H7 (cell line): ENCODE measurements around the gene SMTNL2. TPM values are rescaled to one million over a fixed set of nuclear protein-coding genes. Genes with fewer than 3 reads are reported as not detected.

Experiments
- DNase-seq: peaks from one replicate; pipeline ENCODE4 v3.0.0; 2012
- H3K27me3 ChIP-seq: 2 replicates; pipeline ENCODE4 v1.6.0; 2011; ENCODE audit warnings: mild to moderate bottlenecking, low read length; ENCODE audit not compliant: control insufficient read depth, insufficient read depth
- H3K36me3 ChIP-seq: replicated peaks from 2 replicates; pipeline ENCODE4 v1.5.1; 2011; ENCODE audit warnings: low read length; ENCODE audit not compliant: control insufficient read depth, insufficient read depth
- H3K4me3 ChIP-seq: 2 replicates; pipeline ENCODE4 v1.5.1; 2011; ENCODE audit warnings: low read depth, mild to moderate bottlenecking, control low read depth, low read length, moderate library complexity; ENCODE audit not compliant: insufficient read depth
- total RNA-seq: library from RNA; depleted of rRNA; stranded (reverse); fragments of >200 nt; shearing (Covaris generic); gene quantifications from 2 replicates; pipeline ENCODE4 v1.2.3, GENCODE V29; 2014; rRNA removed

Gene SMTNL2
- 1.4 and 1.9 TPM in 2 replicates for total RNA-seq

DNA sequence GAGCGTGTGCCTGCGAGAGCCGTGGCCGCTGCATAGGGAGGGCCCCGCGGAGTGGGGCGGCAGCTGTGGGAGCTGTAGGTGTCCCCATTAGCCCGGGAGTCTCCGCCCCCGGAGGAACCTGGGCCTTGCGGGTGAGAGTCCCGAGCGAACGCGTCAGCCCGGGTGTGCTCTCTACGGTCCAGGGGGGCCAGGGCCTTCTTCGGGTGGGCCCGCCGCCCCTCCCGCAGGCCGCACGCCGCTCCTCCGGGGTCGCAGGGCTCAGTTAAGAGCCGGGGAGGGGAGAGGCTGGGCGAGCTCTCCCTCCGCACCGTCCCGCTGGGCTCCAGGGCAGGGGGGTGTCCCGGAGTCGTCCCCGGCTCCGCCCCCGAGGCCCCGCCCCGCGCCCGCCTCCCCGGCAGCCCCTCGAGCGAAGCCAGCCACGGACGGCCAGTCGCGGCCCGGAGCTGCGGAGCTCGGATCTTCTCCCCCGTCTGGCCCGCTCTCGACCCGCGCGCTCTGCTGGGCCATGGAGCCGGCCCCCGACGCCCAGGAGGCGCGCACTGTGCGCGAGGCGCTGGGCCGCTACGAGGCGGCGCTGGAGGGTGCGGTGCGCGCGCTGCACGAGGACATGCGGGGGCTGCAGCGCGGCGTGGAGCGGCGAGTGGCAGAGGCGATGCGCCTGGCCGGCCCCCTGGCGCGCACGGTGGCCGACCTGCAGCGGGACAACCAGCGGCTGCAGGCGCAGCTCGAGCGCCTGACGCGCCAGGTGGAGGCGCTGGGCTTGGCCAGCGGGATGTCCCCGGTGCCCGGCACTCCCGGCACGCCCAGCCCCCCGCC lies at the start of gene SMTNL2:
TSS of gene SMTNL2 (plus strand) at position 429 of the 816 bp plus-strand sequence. CDS start at position 506, 77 bp downstream.
- Histone ChIP-seq H3K36me3 (no peaks in the 10 kb centered on the region), H3K4me3 (peak within 1 kb of the TSS; percentile 49), H3K27me3 (peaks cover 40% of the 10 kb centered on the region)
- DNase-seq, result peak; percentile 96

DNA sequence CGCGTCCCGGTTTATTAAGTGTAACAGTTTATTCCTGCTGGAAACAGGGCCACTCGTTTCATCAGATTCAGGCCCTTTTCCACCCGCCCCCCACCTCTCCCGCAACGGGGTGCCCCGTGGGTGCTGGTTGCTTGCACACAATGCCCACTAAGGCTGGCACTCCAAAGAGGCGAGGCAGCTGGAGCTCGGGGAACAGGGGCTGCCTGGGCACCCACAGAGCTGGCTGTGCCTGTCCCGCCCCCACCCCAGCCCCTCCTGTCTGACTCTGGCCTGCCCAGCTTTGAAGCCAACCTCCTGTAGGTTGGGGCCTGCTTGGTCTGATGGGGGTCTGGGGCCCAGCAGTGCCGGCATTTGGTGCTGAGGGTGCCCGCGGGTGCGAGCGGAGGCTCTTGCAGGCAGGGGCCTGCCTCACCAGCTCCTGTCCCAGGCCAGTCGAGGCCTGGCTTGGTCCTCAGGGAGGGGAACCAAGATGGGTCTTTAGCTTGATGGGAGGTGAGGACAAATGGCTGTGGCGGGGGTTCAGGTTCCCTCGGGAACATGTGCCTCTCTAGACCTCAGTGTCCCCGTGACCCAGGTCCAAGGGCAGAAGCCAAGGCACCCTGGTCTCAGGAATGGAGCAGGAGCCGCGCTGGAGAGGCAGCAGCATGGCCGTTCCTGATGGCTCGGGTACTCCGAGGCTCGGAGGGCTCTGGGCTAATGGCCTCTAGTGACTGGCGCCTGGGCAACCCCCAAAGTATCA lies 49.2 kb upstream of the SMTNL2 start:
- H3K4me3 ChIP-seq, result no peak overlapping the region
- peaks cover 10% of the 10 kb centered on the region for H3K36me3 ChIP-seq
- H3K27me3 ChIP-seq, result peaks cover 3% of the 10 kb centered on the region; the same call in 1 of the 2 replicates
- DNase-seq, result no peak

DNA sequence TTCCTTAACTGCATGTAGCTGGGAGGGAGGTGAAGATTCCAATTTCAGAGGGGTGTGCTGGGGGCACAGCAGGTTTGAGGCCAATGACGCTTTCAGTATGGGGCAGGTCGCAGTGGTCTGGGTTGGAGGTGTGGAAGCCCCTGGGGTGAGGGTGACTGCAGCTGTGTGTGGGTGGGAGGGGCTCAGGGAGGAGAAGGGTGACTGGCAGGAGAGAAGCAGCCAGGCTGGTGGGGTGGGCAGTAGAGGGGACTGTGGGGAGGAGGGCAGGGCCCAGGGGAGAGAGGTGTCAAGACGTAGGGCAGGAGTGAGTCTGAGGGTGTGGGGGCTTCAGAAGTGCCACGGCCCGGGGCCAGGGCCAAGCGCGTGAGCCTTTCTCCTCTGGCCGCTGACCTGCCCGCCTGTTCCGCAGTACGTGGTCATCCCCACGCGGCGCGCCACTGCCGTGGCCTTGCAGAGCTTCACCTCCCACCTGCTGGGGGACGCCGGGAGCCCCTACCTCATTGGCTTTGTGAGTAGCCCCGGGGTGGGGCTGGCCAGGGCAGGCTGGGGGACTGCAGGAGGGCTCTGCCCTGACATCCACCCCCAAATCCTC lies 48.6 kb upstream of the SMTNL2 start:
- peak overlapping the region; percentile 35; the same call in 1 of the 2 replicates for H3K4me3 ChIP-seq
- peak; percentile 82 for DNase-seq
- peaks cover 14% of the 10 kb centered on the region for H3K36me3 ChIP-seq
- peaks cover 3% of the 10 kb centered on the region; the same call in 1 of the 2 replicates for H3K27me3 ChIP-seq

DNA sequence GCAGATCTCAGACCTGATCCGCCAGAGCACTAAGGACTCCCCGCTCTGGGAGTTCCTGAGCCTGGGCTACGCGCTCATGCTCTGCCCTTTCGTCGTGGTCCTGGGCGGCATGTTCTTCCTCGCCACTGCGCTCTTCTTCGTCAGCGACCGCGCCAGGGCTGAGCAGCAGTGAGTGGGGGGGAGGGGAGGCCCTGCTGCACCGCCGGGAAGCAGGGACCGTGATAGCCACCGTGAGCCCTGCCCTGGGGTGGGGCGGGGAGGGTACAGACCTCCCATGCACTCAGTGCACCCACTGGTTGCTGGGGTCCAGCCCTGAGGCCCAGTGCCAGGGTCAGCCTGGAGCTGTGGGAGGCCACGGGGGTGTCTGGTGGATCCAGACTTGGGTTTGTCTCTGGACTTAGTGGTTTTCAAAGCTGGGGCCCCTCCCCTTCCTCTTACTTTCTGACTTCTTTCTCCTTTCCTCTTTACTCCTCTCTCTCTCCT lies 48.0 kb upstream of the SMTNL2 start:
- Histone ChIP-seq H3K27me3 (no peaks in the 10 kb centered on the region; the same call in 1 of the 2 replicates), H3K36me3 (peaks cover 14% of the 10 kb centered on the region), H3K4me3 (peak overlapping the region; percentile 35)
- DNase-seq, result peak; percentile 92

DNA sequence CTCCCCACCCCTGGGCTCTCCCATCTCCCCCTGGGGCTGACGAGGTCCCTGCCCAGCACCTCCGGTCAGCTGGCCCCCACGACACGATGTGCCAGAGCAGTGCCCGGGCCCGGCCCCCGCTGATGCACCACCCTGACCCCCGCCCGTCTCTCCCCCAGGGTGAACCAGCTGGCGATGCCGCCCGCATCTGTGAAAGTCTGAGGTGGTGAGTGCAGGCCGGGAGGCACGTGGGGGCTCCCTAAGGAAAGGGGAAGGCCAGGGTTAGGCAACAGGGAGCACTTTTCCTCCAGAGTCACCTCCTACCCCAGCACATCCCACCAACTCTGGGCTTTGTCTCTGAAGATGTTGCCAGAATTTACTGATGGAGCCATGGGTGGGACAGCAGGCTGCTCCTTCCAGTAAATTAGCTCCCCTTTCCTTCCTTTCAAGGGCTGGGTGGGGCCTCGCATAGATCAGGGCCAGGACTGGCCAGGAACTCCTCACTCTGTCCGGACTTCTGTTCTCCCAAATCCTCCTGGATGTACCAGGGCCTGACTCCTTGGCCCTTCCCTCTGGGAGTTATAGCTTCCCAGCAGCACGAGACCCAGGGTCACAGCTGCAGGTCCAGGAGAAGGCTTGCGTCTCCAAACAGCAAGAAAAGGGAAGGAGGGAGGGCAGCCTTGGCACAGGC lies 47.5 kb upstream of the SMTNL2 start:
- peak overlapping the region; percentile 35; the same call in 1 of the 2 replicates for H3K4me3 ChIP-seq
- peaks cover 16% of the 10 kb centered on the region for H3K36me3 ChIP-seq
- peak; percentile 87 for DNase-seq
- no peaks in the 10 kb centered on the region; the same call in 1 of the 2 replicates for H3K27me3 ChIP-seq

DNA sequence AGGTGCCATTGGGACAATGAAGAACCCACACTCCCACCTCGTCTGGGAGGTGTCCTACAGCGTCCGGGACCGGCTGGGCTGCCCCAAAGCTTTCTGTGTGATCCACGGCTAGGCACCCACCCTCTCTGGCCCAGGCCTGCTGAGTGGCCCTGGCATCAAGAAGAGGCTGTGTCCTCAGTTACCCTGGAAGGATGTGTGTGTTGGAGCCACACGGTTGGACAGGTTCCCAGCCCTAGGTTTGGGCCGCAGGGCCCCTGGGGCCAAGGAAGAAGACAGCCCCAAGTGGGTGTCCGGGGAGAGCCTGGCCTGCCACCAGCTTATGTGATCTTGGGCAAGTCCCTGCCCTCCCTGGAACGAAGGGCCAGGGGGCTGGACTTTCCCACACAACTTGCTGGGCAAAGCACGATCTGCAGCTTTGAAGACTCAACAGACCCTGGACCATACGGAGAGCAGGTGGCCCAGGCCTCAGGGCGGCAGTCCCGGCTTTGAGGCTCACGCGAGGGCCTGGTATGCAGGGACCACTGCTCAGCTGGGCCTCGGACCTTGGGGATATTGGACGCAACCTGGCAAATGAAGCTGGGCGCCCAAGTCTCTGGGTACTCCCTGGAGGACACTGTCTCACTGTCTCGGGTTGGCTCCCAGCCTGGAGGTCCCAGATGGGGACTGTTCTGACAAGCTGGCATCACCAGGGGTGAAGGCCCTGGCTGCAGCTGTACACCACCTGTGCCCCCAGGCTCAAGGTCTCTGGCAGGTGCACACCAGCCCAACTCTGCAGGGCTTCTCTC lies 46.7 kb upstream of the SMTNL2 start:
- no peak for DNase-seq
- Histone ChIP-seq H3K36me3 (peaks cover 22% of the 10 kb centered on the region), H3K27me3 (no peaks in the 10 kb centered on the region; the same call in 1 of the 2 replicates), H3K4me3 (no peak overlapping the region)

DNA sequence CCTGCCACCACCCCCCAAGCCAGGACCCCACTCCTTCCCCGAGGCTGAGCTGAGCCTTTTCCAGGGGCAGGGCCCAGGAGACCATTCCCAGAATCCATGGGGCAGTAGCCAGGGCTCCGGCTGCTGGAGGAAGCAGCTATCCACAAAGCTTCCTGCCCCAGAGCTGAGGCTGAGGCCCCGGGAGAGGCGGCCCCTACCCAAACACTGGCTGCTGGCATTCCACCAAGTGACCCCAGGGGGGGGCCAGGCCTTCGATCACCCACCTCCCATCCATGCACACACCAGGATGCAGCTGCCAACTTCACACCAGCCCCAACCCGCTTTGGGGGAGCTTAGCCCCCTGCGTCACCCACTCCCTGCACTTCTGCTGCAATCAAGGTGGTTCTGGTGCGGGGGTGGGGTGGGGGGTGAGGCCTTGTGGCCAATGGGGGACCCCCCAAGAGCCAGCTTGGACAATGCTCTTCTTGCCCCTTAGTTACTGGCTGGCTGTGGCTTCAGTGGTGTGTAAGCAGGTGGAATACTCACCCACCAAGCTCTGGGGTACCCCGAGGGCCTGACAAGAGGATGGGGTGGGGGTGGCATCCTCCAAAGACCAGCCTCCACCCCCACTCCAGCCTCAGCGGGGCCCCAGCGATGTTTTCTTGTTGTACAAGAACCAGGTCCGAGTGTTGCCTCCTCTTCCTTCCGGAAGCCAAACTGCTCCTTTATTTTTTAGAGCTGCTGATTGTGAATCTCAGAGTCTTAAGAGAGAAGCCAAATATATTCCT lies 45.9 kb upstream of the SMTNL2 start:
- Histone ChIP-seq H3K27me3 (no peaks in the 10 kb centered on the region; the same call in 1 of the 2 replicates), H3K4me3 (no peak overlapping the region), H3K36me3 (peaks cover 25% of the 10 kb centered on the region)
- no peak for DNase-seq

DNA sequence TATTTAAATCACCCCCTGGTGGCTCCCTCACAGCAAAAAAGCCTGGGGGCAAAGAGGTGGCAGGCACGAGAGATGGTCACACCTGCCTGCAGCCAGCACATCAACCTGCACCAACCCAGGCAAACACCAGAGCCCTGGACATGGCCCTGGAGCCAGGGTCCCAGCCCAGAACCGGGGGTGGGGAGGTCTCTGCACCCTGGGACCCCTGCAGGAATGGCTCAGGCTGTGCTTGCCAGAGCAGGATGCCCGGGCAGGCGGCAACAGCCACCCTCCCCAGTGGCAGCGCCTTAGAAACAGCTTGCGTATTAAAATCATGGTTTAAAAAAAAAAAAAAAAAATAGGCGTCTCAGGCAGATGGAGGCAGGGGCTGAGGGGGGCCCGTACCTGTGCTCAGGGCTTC lies 45.3 kb upstream of the SMTNL2 start:
- Histone ChIP-seq H3K36me3 (peaks cover 26% of the 10 kb centered on the region), H3K27me3 (no peaks in the 10 kb centered on the region), H3K4me3 (no peak overlapping the region)
- no peak for DNase-seq

DNA sequence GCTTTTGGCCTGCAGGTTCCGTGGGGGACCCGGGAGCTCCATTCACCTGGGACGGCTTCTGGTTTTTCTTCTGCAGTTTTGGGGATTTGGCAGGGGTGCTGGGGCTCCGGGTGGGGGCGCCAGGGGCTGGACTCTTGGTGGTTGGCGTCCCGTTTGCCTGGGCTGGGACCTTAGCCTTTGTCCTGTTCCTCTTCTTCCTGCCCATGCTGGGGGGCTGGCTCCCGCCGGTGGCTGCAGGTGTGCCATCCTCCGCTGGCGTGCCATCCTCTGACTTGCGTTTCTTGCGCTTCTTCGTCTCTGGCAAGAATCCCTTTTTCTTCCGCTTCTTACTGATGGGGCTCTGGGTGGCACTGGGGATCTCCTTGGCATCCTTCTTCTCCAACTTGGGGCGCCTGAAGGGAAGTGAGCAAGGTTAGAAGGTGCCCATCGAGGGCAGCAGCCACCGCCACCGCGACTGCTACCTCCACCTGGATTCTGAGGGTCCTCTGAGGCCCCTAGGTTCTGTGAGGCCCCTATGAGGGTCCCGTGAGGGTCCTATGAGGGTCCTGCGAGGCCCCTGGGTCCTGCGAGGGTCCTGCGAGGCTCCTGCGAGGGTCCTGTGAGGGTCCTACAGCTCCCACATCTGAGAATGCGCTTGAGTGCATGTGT lies 44.6 kb upstream of the SMTNL2 start:
- no peaks in the 10 kb centered on the region for H3K27me3 ChIP-seq
- H3K36me3 ChIP-seq, result peaks cover 28% of the 10 kb centered on the region
- no peak overlapping the region for H3K4me3 ChIP-seq
- DNase-seq, result no peak

DNA sequence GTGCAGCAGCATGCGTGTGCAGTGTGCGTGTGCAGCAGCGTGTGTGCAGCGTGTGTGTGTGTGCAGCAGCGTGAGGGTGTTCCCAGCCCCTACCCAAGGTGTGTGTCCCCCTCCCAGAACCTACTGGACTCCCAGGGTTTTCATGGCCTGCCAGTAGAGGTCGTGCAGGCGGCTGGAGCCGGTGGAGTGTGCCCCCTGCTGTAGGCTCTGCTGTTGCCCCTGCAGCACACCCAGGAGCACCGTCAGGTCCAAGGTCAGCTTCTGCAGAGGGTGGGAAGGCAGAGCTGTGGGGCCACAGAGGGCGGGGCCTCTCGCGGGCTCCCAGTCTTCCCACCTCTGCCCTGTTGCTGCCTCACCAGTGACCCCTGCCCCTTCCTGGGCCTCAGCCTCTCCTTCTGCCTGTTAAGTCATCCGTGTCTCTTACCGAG lies 44.1 kb upstream of the SMTNL2 start:
- H3K36me3 ChIP-seq, result peaks cover 28% of the 10 kb centered on the region
- DNase-seq, result peak; percentile 87
- no peaks in the 10 kb centered on the region for H3K27me3 ChIP-seq
- no peak overlapping the region for H3K4me3 ChIP-seq

DNA sequence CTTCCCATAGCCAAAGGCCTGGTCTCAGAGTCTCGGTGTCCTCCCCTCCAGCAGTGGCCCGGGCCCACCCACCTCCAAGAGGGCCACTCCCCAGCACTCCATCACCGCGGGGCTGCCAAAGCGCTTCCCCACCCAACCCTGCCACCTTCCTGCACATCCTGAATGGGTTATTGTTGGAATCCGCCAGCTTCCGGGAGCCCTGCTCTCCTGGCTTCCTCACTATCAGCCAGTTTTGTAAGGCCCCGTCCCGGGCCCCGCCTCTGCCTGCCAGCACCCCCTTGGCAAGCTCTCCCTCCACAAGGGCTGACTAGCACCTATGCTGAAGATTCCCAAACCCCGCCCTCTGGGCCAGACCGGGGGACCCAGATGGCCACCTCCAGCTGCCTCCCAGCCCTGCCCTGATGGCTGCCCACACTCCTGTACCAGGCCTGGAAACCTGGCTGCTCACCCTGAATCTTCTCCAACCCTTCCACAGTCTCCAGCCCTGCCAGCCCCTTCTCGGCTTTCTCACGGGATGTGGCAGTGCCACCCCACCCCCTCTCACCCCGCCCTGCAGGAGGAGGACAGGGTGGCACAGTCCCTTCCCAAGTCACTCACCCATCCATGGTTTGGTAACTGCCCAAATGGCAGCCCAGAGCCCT lies 43.5 kb upstream of the SMTNL2 start:
- no peaks in the 10 kb centered on the region for H3K27me3 ChIP-seq
- H3K4me3 ChIP-seq, result no peak overlapping the region
- H3K36me3 ChIP-seq, result peaks cover 28% of the 10 kb centered on the region
- DNase-seq, result no peak

DNA sequence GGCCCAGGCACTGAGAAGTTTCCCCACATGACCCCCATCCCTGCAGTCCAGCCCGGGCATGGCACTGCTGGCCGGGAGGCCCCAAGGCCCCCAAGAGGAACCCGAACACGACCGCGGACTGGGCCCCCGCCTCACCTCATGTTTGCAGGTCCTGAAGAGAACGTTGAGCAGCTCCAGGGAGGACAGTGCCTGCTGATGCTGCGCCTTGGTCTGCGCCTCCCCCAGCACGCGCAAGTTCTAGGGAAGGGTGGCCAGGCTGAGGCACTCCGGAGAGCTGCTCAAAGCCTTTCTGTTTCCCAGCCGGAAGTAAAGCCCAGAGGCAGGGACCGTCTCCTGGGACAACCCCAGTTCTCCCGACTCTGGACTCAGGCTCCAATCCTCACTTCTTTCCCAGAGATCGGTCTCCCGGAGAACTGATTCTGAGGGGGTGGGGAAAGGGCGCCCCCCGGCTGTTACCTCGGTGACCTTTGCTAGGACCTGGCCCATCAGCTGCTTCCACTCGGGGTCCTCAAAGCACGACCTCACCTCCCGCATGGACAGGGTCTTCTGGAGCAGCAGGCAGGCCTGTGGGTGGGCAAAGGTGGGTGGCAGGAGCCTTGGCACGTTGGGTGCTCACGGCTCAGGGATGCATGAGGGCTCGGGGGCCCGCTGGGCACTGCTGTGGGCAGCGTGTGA lies 42.9 kb upstream of the SMTNL2 start:
- DNase-seq, result no peak
- Histone ChIP-seq H3K4me3 (no peak overlapping the region), H3K27me3 (no peaks in the 10 kb centered on the region), H3K36me3 (peaks cover 29% of the 10 kb centered on the region)
